Ovary (tissue), 9 donors: Measurements from ENCODE around the gene CSNK1G3. TPM values are rescaled to one million over a fixed set of nuclear protein-coding genes. Genes with fewer than 3 reads are reported as not detected.
"Not testable (repeated sequence)": the region's sequence is repeated elsewhere in the genome, so short reads cannot be mapped to it uniquely, and the experiment has no call there.

ENCODE experiments used
- DNase-seq, 5 donors: peaks; one replicate each; pipeline ENCODE4 v3.0.0-alpha.2; 2019 to 2020
- H3K27ac ChIP-seq, 2 donors: fragments of 200-600 bp; one replicate each; pipeline versions ENCODE4 v1.5.1 to v1.8.0; 2019 to 2022
- H3K27me3 ChIP-seq: fragments of 200-600 bp; one replicate; pipeline ENCODE4 v1.8.0; 2022
- H3K36me3 ChIP-seq: fragments of 200-600 bp; sonication (generic); one replicate; pipeline ENCODE4 v1.5.1; 2019
- H3K4me1 ChIP-seq: one replicate; pipeline ENCODE4 v1.8.1; 2013; ENCODE audit warnings: mild to moderate bottlenecking, moderate library complexity; ENCODE audit not compliant: insufficient read depth
- H3K4me3 ChIP-seq: fragments of 200-600 bp; sonication (generic); one replicate; pipeline ENCODE4 v1.5.1; 2017
- H3K9me3 ChIP-seq, 2 donors: fragments of 200-600 bp in 1 of 2; sonication (generic) in 1 of 2; one replicate each; pipeline versions ENCODE4 v1.5.1 to v1.8.1; 2013 to 2019; ENCODE audit warnings: mild to moderate bottlenecking in 1 of 2, moderate library complexity in 1 of 2
- CTCF ChIP-seq, 3 donors: fragments of 450-650 bp in 2 of 3; fragments of 200-600 bp in 1 of 3; IDR thresholded peaks; one replicate each; pipeline versions ENCODE4 v1.5.1 to v1.8.0; 2016 to 2022; ENCODE audit warnings: antibody characterized with exemption in 3 of 3, mild to moderate bottlenecking in 1 of 3
- EP300 ChIP-seq: sonication (generic); formaldehyde crosslinking; IDR thresholded peaks from one replicate; pipeline ENCODE4 v1.6.1; 2017; ENCODE audit warnings: antibody characterized with exemption
- POLR2A ChIP-seq: fragments of 450-650 bp; IDR thresholded peaks from one replicate; pipeline ENCODE4 v1.6.1; 2017; ENCODE audit warnings: antibody characterized with exemption, mild to moderate bottlenecking, moderate library complexity
- WGBS, 3 donors: extraction: QIAGEN DNeasy Blood & Tissue Kit in 1 of 3; methylation state at CpG; one replicate each; pipeline versions ENCODE4 v1.1.5 to v1.1.7; 2013 to 2017; 5-methylcytosine and 5-hydroxymethylcytosine counted together
- intact Hi-C, 4 donors: fragments of 100-400 bp; cut with DNase I; formaldehyde crosslinking; loops; one replicate each; pipeline versions ENCODE4 v1.11.0 to v1.15.1; 2022 to 2023
- polyA plus RNA-seq, 2 donors: library from polyadenylated mRNA; stranded (reverse); fragments of 200-250 nt in 1 of 2; fragments of 350-450 nt in 1 of 2; fragmentation: Illumina TruSeq in 1 of 2; extraction: RNeasy Lipid Tissue Mini Kit (QIAGEN cat#74804) in 1 of 2; gene quantifications; one replicate each; pipeline ENCODE4 v1.2.3, GENCODE V29; 2013 to 2014
- total RNA-seq, 7 donors: library from RNA; depleted of rRNA in 2 of 7; stranded (reverse); fragments of >200 nt in 2 of 7; fragmentation: NEBNext Ultra II Directional in 3 of 7; extraction: Animal tissue kit (Norgen Biotek cat#: 25700) in 3 of 7; gene quantifications; one replicate each; pipeline versions ENCODE4 v1.1.0 to v1.2.4, GENCODE V29; 2016 to 2023
- donor health status: DM: no; HTN: no; CAD: no; lungs with moderate emphysema.
- donor health status: DM: no; HTN: no; CAD: no.
- donor health status: Bipolar disorder and iron deficiency.
- donor health status: DM: yes; HTN: yes; CAD: no.
- donor health status: DM: no; HTN: no; CAD: no.
- donor health status: DM: yes; HTN: yes; CAD: no.

The CSNK1G3 gene
- total and polyA plus RNA-seq, 9 donors, result 12.1 to 68.5 (median 50.8) TPM

- Histone ChIP-seq H3K4me3 (no peak overlapping the region), H3K27me3 (no peaks in the 10 kb centered on the region), H3K27ac (no peak overlapping the region), H3K4me1 (peaks cover 4% of the 10 kb centered on the region), H3K9me3 (no peaks in the 10 kb centered on the region), H3K36me3 (no peaks in the 10 kb centered on the region)
- intact Hi-C loops, result no loop called here
- DNase-seq, result no peak
- no peak for TF ChIP-seq EP300
- no peak for TF ChIP-seq CTCF (IDR thresholded peaks at IDR 0.05)
- no peak for TF ChIP-seq POLR2A
These were observed 28.4 kb upstream of the CSNK1G3 start for GRCh38 chr5:123483446-123484077.

GRCh38 chr5:123485275-123485674, 26.7 kb upstream of the CSNK1G3 start:
- Histone ChIP-seq H3K4me3 (no peak overlapping the region), H3K36me3 (no peaks in the 10 kb centered on the region), H3K9me3 (no peaks in the 10 kb centered on the region), H3K4me1 (peaks cover 4% of the 10 kb centered on the region), H3K27me3 (no peaks in the 10 kb centered on the region), H3K27ac (no peak overlapping the region)
- DNase-seq, result no peak
- no peak for TF ChIP-seq CTCF (IDR thresholded peaks at IDR 0.05)
- TF ChIP-seq EP300, result no peak
- TF ChIP-seq POLR2A, result no peak
- intact Hi-C loops, result no loop called here
- 27 to 54% (median 42%) methylated on average over 2 of the region's 2 CpGs for WGBS, 3 donors

- H3K4me3 ChIP-seq, result no peak overlapping the region
These were observed 24.9 kb upstream of the CSNK1G3 start for GRCh38 chr5:123486951-123487655.

GRCh38 chr5:123490974-123491373, 21.0 kb upstream of the CSNK1G3 start:
- DNase-seq, result no peak
- H3K27me3 ChIP-seq, result no peaks in the 10 kb centered on the region
- TF ChIP-seq CTCF (IDR thresholded peaks at IDR 0.05) (no peak), EP300 (no peak), POLR2A (no peak)
- intact Hi-C loops, result no loop called here
- H3K4me1 ChIP-seq, result peaks cover 4% of the 10 kb centered on the region
- H3K36me3 ChIP-seq, result no peaks in the 10 kb centered on the region
- 91 to 92% (median 91%) methylated on average over 5 of the region's 5 CpGs for WGBS, 3 donors
- H3K27ac ChIP-seq, result no peak overlapping the region
- no peak overlapping the region for H3K4me3 ChIP-seq
- no peaks in the 10 kb centered on the region for H3K9me3 ChIP-seq

More at GRCh38 chr5:123486951-123487655, 24.9 kb upstream of the CSNK1G3 start:
- DNase-seq, result peak in 2 of 5 donors; percentile 16 to 19
- Histone ChIP-seq H3K36me3 (no peaks in the 10 kb centered on the region), H3K27me3 (no peaks in the 10 kb centered on the region), H3K4me1 (peaks cover 4% of the 10 kb centered on the region), H3K27ac (no peak overlapping the region), H3K9me3 (no peaks in the 10 kb centered on the region)
- TF ChIP-seq CTCF (IDR thresholded peaks at IDR 0.05) (no peak), POLR2A (no peak), EP300 (no peak)
- WGBS, 3 donors, result 7 to 11% (median 8%) methylated on average over 7 of the region's 7 CpGs
- intact Hi-C loops, result no loop called here

- H3K9me3 ChIP-seq, H3K4me3 ChIP-seq, H3K27me3 ChIP-seq, H3K4me1 ChIP-seq, H3K27ac ChIP-seq, intact Hi-C loops, DNase-seq, H3K36me3 ChIP-seq: not testable (repeated sequence)
- WGBS, 3 donors, result 96 to 98% (median 97%) methylated on average over 2 of the region's 2 CpGs
These were observed 16.8 kb upstream of the CSNK1G3 start for GRCh38 chr5:123495211-123495610.
